ENCODE measurements around the gene CPSF3. TPM values are rescaled to one million over a fixed set of nuclear protein-coding genes. Genes with fewer than 3 reads are reported as not detected.

The CPSF3 gene
- total and polyA plus RNA-seq, 7 donors: 14.4 to 33.5 (median 23.2) TPM

DNA sequence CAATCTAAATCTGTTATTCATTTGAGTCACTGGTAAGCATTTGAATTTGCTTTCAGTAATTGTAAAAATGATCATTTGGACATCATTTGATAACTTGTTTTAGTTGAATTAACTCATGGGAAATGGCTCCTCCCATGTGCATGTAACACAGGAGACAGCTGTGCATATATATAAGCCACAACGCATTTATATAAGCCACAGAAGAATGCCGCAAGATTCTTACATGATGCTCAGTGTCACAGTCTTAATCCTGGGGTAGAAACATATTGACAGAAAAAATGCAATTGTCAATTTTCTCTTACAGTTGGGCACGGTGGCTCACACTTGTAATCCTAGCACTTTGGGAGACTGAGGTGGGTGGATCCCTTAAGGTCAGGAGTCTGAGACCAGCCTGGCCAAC lies 37.6 kb downstream of the CPSF3 start:
- Histone ChIP-seq H3K27me3 (no peaks in the 10 kb centered on the region), H3K4me1 (peaks cover 0 to 9% (median 6%) of the 10 kb centered on the region in 4 donors), H3K27ac (no peak overlapping the region), H3K36me3 (peaks cover 0 to 65% (median 8%) of the 10 kb centered on the region in 4 donors), H3K9me3 (no peaks in the 10 kb centered on the region), H3K4me3 (no peak overlapping the region)
- WGBS, 2 donors: 89 to 90% methylated on average over 3 of the region's 3 CpGs
- no peak for TF ChIP-seq POLR2A (IDR thresholded peaks at IDR 0.05)
- no peak for TF ChIP-seq POLR2AphosphoS5 (IDR thresholded peaks at IDR 0.05)
- TF ChIP-seq, protein P1, sequence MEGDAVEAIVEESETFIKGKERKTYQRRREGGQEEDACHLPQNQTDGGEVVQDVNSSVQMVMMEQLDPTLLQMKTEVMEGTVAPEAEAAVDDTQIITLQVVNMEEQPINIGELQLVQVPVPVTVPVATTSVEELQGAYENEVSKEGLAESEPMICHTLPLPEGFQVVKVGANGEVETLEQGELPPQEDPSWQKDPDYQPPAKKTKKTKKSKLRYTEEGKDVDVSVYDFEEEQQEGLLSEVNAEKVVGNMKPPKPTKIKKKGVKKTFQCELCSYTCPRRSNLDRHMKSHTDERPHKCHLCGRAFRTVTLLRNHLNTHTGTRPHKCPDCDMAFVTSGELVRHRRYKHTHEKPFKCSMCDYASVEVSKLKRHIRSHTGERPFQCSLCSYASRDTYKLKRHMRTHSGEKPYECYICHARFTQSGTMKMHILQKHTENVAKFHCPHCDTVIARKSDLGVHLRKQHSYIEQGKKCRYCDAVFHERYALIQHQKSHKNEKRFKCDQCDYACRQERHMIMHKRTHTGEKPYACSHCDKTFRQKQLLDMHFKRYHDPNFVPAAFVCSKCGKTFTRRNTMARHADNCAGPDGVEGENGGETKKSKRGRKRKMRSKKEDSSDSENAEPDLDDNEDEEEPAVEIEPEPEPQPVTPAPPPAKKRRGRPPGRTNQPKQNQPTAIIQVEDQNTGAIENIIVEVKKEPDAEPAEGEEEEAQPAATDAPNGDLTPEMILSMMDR (IDR thresholded peaks at IDR 0.05): no peak
- no peak for TF ChIP-seq EP300 (IDR thresholded peaks at IDR 0.05)
- intact Hi-C loops (cut with DNase I): no loop called here
- DNase-seq: no peak

DNA sequence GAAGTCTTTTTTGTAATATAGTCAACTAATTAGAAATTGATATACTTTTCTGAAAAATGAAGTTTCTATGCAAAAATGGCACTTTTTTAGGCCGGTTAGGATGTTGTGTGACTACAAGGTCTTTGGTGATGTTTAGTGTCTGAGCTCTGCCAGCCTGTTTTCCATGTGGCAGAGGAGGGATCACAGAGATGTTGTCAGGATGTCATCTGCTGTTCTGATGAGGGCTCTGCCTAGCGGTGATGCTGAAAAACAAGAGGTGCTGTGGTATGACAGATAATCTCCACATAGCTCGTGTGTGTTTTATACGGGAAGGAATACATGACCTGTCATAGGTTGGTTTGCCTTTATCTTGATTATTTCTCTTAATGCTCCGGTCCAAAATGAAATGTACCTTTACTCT lies 38.9 kb downstream of the CPSF3 start:
- Histone ChIP-seq H3K4me3 (no peak overlapping the region), H3K9me3 (no peaks in the 10 kb centered on the region), H3K27ac (no peak overlapping the region), H3K27me3 (no peaks in the 10 kb centered on the region), H3K4me1 (peaks cover 0 to 9% (median 6%) of the 10 kb centered on the region in 4 donors), H3K36me3 (peaks cover 0 to 53% (median 6%) of the 10 kb centered on the region in 4 donors)
- no peak for DNase-seq
- TF ChIP-seq POLR2A (IDR thresholded peaks at IDR 0.05): no peak
- TF ChIP-seq, protein P1 (IDR thresholded peaks at IDR 0.05): no peak
- TF ChIP-seq POLR2AphosphoS5 (IDR thresholded peaks at IDR 0.05): no peak
- no peak for TF ChIP-seq EP300 (IDR thresholded peaks at IDR 0.05)
- 73 to 95% methylated on average over 5 of the region's 5 CpGs for WGBS, 2 donors
- intact Hi-C loops (cut with DNase I): no loop called here

DNA sequence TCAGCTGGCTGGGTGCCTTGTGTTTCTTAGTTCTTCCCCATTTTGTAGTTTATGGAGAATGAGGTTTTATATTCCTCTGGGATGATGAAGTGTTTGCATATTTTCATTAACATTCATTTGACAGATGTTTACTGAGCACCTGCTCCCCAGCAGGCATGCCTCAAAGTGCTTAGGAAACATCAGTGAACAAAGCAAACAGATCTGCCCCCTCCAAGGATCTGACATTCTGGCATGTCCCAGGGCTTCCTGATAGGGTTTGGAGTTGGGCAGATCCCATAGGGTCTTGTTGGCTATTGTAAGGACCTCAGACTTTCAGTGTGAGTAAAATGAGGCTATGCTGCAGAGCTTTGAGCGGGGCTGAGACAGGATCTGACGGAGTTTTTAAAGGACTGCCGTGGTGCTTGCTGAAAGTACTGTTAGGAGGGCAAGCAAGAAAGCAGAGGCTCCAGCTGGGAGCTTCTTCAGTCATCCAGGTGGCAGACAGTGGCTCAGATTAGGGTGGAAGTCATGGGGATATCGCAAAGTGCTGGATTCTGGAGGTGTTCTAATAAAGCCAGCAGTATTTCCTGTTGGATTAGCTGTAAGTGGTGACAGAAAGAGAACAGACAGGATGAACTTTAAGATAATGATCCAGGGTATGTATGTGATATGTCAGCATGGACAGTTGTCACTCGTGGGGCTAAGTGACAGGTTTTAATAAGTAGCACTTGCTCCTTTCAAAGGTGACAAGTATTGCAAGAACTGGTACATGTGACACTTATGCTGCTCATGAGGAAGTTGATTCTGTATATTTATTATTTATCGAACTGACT lies 39.6 kb downstream of the CPSF3 start:
- Histone ChIP-seq H3K27me3 (no peaks in the 10 kb centered on the region), H3K36me3 (peaks cover 0 to 52% (median 4%) of the 10 kb centered on the region in 4 donors), H3K9me3 (no peaks in the 10 kb centered on the region), H3K4me3 (no peak overlapping the region), H3K4me1 (peaks cover 0 to 9% (median 6%) of the 10 kb centered on the region in 4 donors), H3K27ac (peak overlapping the region in 2 of 4 donors; percentile 11 to 29)
- no peak for TF ChIP-seq POLR2AphosphoS5 (IDR thresholded peaks at IDR 0.05)
- TF ChIP-seq, protein P1 (IDR thresholded peaks at IDR 0.05): no peak
- no peak for TF ChIP-seq EP300 (IDR thresholded peaks at IDR 0.05)
- no peak for TF ChIP-seq POLR2A (IDR thresholded peaks at IDR 0.05)
- intact Hi-C loops (cut with DNase I): no loop called here
- DNase-seq: no peak
- 87 to 88% methylated on average over 6 of the region's 6 CpGs for WGBS, 2 donors

DNA sequence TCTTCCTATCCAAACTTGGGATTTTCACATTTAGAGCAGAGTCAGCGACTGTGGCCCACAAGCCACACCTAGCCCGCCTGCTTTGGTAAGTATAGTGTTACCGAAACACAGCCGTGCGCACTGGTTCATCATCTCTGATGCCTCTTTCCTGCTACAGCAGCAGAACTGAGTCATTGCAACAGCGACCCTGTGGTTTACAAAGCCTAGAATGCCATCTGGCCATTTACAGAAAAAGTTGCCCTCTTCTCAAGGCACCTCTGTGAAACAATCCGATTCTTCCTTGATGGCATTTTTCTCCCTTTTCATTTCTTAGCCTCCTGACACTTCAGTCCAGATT lies 40.2 kb downstream of the CPSF3 start:
- Histone ChIP-seq H3K4me1 (peaks cover 0 to 9% (median 6%) of the 10 kb centered on the region in 4 donors), H3K9me3 (no peaks in the 10 kb centered on the region), H3K36me3 (peaks cover 0 to 52% (median 3%) of the 10 kb centered on the region in 4 donors), H3K4me3 (no peak overlapping the region), H3K27ac (no peak overlapping the region), H3K27me3 (no peaks in the 10 kb centered on the region)
- intact Hi-C loops (cut with DNase I): no loop called here
- TF ChIP-seq EP300 (IDR thresholded peaks at IDR 0.05): no peak
- TF ChIP-seq, protein P1 (IDR thresholded peaks at IDR 0.05): no peak
- DNase-seq: no peak
- 72 to 80% methylated on average over 7 of the region's 7 CpGs for WGBS, 2 donors
